Keratinocyte (primary cell): ENCODE data around the gene TSFM. TPM values are rescaled to one million over a fixed set of nuclear protein-coding genes. Genes with fewer than 3 reads are reported as not detected.
A peak's percentile ranks its signal among the peaks of the same experiment; 100 is the strongest.

Source experiments
- DNase-seq: peaks from one replicate; pipeline ENCODE4 v3.0.0-alpha.2; 2011; ENCODE audit warnings: low read depth, missing footprints, low spot score
- FAIRE-seq: peaks from 2 replicates; lab custom pipeline; 2011; peaks lifted over from hg19 to GRCh38; lab: Jason Lieb, UNC
- H2AFZ ChIP-seq: 2 replicates; pipeline ENCODE4 v1.6.0; 2012; ENCODE audit warnings: low read length, control low read depth, inconsistent platforms; ENCODE audit not compliant: control insufficient read depth
- H3K27ac ChIP-seq: 2 replicates; pipeline ENCODE4 v1.5.1; 2011; ENCODE audit warnings: low read length; ENCODE audit not compliant: control insufficient read depth, insufficient read depth
- H3K27me3 ChIP-seq: 3 replicates; pipeline ENCODE4 v1.6.0; 2011; ENCODE audit warnings: low read length; ENCODE audit not compliant: control insufficient read depth, insufficient read depth; ENCODE audit errors: extremely low read depth
- H3K36me3 ChIP-seq, 2 experiments: 2 replicates in 1 of 2; 3 replicates in 1 of 2; pipeline ENCODE4 v1.5.1; 2011; ENCODE audit warnings: low read length in 2 of 2, mild to moderate bottlenecking in 1 of 2; ENCODE audit not compliant: control insufficient read depth in 2 of 2, insufficient read depth in 2 of 2; ENCODE audit errors: extremely low read depth in 1 of 2
- H3K4me1 ChIP-seq: 3 replicates; pipeline ENCODE4 v1.5.1; 2011; ENCODE audit warnings: low read length; ENCODE audit not compliant: control insufficient read depth, insufficient read depth; ENCODE audit errors: extremely low read depth
- H3K4me2 ChIP-seq: 3 replicates; pipeline ENCODE4 v1.6.0; 2011; ENCODE audit warnings: low read depth, low read length; ENCODE audit not compliant: control insufficient read depth, insufficient read depth; ENCODE audit errors: extremely low read depth
- H3K4me3 ChIP-seq, 3 experiments: fragments of 200-600 bp in 1 of 3; sonication (generic) in 1 of 3; 2 replicates in 2 of 3; 3 replicates in 1 of 3; pipeline ENCODE4 v1.5.1; 2011 to 2016; ENCODE audit warnings: low read length in 3 of 3, mild to moderate bottlenecking in 3 of 3, control low read depth in 2 of 3, inconsistent platforms in 1 of 3, low read depth in 1 of 3, mixed read lengths in 1 of 3, mixed run types in 1 of 3, moderate library complexity in 1 of 3; ENCODE audit not compliant: control insufficient read depth in 2 of 3, insufficient read depth in 2 of 3; ENCODE audit errors: extremely low read depth in 1 of 3
- H3K79me2 ChIP-seq: 2 replicates; pipeline ENCODE4 v1.6.0; 2012; ENCODE audit warnings: low read length; ENCODE audit not compliant: control insufficient read depth, insufficient read depth
- H3K9ac ChIP-seq: 3 replicates; pipeline ENCODE4 v1.6.0; 2011; ENCODE audit warnings: low read length; ENCODE audit not compliant: control insufficient read depth, insufficient read depth; ENCODE audit errors: extremely low read depth
- H3K9me1 ChIP-seq: 3 replicates; pipeline ENCODE4 v1.6.0; 2011; ENCODE audit warnings: low read length; ENCODE audit not compliant: control insufficient read depth, insufficient read depth; ENCODE audit errors: extremely low read depth
- H3K9me3 ChIP-seq: 2 replicates; pipeline ENCODE4 v1.5.1; 2012; ENCODE audit warnings: low read depth, low read length; ENCODE audit not compliant: control insufficient read depth
- H4K20me1 ChIP-seq: 3 replicates; pipeline ENCODE4 v1.6.0; 2011; ENCODE audit warnings: low read length; ENCODE audit not compliant: control insufficient read depth, insufficient read depth; ENCODE audit errors: extremely low read depth
- CTCF ChIP-seq, 3 experiments: IDR thresholded peaks in 1 of 3; conservative IDR thresholded peaks in 1 of 3; optimal IDR thresholded peaks in 1 of 3; 2 replicates in 2 of 3; 3 replicates in 1 of 3; pipeline versions ENCODE3 to v1.5.1; 2011; ENCODE audit warnings: low read length in 3 of 3, mild to moderate bottlenecking in 3 of 3, moderate library complexity in 2 of 3, control low read depth in 1 of 3, inconsistent platforms in 1 of 3; ENCODE audit not compliant: insufficient read depth in 2 of 3; ENCODE audit errors: extremely low read depth in 1 of 3
- EZH2 ChIP-seq: IDR thresholded peaks from one replicate; pipeline ENCODE4 v1.6.1; 2012; ENCODE audit warnings: inconsistent platforms, mild to moderate bottlenecking, low read length, moderate library complexity
- dilution Hi-C: fragments of 300-500 bp; cut with MboI; formaldehyde crosslinking; loops from one replicate; pipeline ENCODE4 v1.7.0; 2020; ENCODE audit warnings: low sequenced_read_pairs; ENCODE audit not compliant: extremely low pct_ligation_motif_present
- polyA plus RNA-seq, 5 experiments: library from polyadenylated mRNA; depleted of rRNA in 3 of 5; stranded (reverse) in 3 of 5; stranded (forward) in 1 of 5; unstranded in 1 of 5; fragments of >200 nt; gene quantifications; 1 replicate in 1 of 5; 2 replicates in 3 of 5; 3 replicates in 1 of 5; pipeline versions ENCODE4 v1.2.1 to v1.2.3, GENCODE V29; 2011 to 2012; ENCODE audit warnings: missing spikeins in 2 of 5, low read depth in 1 of 5, low replicate concordance in 1 of 5

The TSFM gene
- polyA plus RNA-seq, 1 donor (not counting 4 experiments of a cell fraction or from before 2014, with no cell fraction given) = 30.5 TPM

GRCh38 chr12:57752668-57753000, 30.0 kb upstream of the TSFM start:
- no peak for DNase-seq
- Histone ChIP-seq H3K79me2 (peaks cover 19% of the 10 kb centered on the region), H3K9me3 (no peaks in the 10 kb centered on the region), H3K4me2 (peak overlapping the region; percentile 99), H3K9ac (peak overlapping the region; percentile 47), H3K4me1 (peaks cover 39% of the 10 kb centered on the region), H3K9me1 (no peaks in the 10 kb centered on the region), H3K27ac (peak overlapping the region; percentile 67), H3K4me3 (peak overlapping the region; percentile 58 to 90 (median 61)), H3K36me3 (peaks cover 7 to 26% of the 10 kb centered on the region in 2 experiments), H2AFZ (peak overlapping the region; percentile 82), H3K27me3 (no peaks in the 10 kb centered on the region), H4K20me1 (no peaks in the 10 kb centered on the region)
- TF ChIP-seq EZH2 (no peak), CTCF (optimal IDR thresholded peaks at IDR 0.05 in 1 of 3, IDR thresholded peaks at IDR 0.05 in 1 of 3, conservative IDR thresholded peaks at IDR 0.05 in 1 of 3; ENCODE audit: extremely low read depth in 1 of 3, insufficient read depth in 2 of 3, low read length in 3 of 3) (no peak)
- dilution Hi-C loops = no loop called here
- FAIRE-seq = no peak

GRCh38 chr12:57753756-57754337, 28.7 kb upstream of the TSFM start:
- Histone ChIP-seq H3K9me3 (no peaks in the 10 kb centered on the region), H3K9me1 (no peaks in the 10 kb centered on the region), H4K20me1 (peaks cover under 1% of the 10 kb centered on the region), H3K36me3 (peaks cover 9 to 25% of the 10 kb centered on the region in 2 experiments), H3K79me2 (peaks cover 19% of the 10 kb centered on the region), H3K9ac (no peak overlapping the region), H3K4me3 (no peak overlapping the region), H2AFZ (no peak overlapping the region), H3K27ac (no peak overlapping the region), H3K27me3 (no peaks in the 10 kb centered on the region), H3K4me2 (no peak overlapping the region), H3K4me1 (peaks cover 39% of the 10 kb centered on the region)
- dilution Hi-C loops = no loop called here
- DNase-seq (no peak), FAIRE-seq (no peak)
- TF ChIP-seq CTCF (optimal IDR thresholded peaks at IDR 0.05 in 1 of 3, IDR thresholded peaks at IDR 0.05 in 1 of 3, conservative IDR thresholded peaks at IDR 0.05 in 1 of 3; ENCODE audit: extremely low read depth in 1 of 3, insufficient read depth in 2 of 3, low read length in 3 of 3) (no peak), EZH2 (no peak)
